A549 (cell line): ENCODE measurements around the gene SYTL3. TPM values are rescaled to one million over a fixed set of nuclear protein-coding genes. Genes with fewer than 3 reads are reported as not detected.
"Not testable (repeated sequence)": the region's sequence is repeated elsewhere in the genome, so short reads cannot be mapped to it uniquely, and the experiment has no call there.

ENCODE experiments used
- ATAC-seq, 2 experiments: fragments of 200-7000 bp in 1 of 2; fragments of >200 bp in 1 of 2; cut with Nextera tagmentation in 1 of 2; cut with Tn5 transposase in 1 of 2; 3 replicates each; pipeline versions ENCODE4 v1.8.0 to v1.9.1; 2018 to 2020; ENCODE audit warnings: mild to moderate bottlenecking in 1 of 2, moderate library complexity in 1 of 2
- CTCF ChIA-PET: fragments of 300-600 bp; sonication (Branson Sonifier 250); formaldehyde crosslinking; extraction: SDS; loops from one replicate; lab custom pipeline; 2021; ENCODE audit warnings: antibody characterized with exemption, inconsistent platforms; lab: Yijun Ruan, JAX
- POLR2A ChIA-PET: fragments of 350-600 bp; formaldehyde crosslinking; extraction: SDS; loops from one replicate; lab custom pipeline; 2021; ENCODE audit warnings: antibody characterized with exemption, inconsistent platforms; lab: Yijun Ruan, JAX
- DNase-seq, 2 experiments: peaks; one replicate each; pipeline versions ENCODE4 v3.0.0 to v3.0.0-alpha.2; 2011 to 2016; ENCODE audit warnings: low read depth in 1 of 2, low spot score in 1 of 2
- FAIRE-seq: peaks from 2 replicates; lab custom pipeline; 2011; peaks lifted over from hg19 to GRCh38; lab: Jason Lieb, UNC
- H3K27ac ChIP-seq, 2 experiments: fragments of >200 bp; sonication (Bioruptor Twin); formaldehyde crosslinking; 3 replicates each; pipeline ENCODE4 v1.5.1; 2016 to 2017
- H3K4me1 ChIP-seq: fragments of >200 bp; sonication (Bioruptor Twin); formaldehyde crosslinking; 3 replicates; pipeline ENCODE4 v1.6.1; 2016
- H3K4me2 ChIP-seq: fragments of >200 bp; sonication (Bioruptor Twin); formaldehyde crosslinking; 3 replicates; pipeline ENCODE4 v1.6.1; 2016
- H3K4me3 ChIP-seq: fragments of >200 bp; sonication (Bioruptor Twin); formaldehyde crosslinking; 3 replicates; pipeline ENCODE4 v1.5.1; 2016
- H3K9me3 ChIP-seq: fragments of >200 bp; sonication (Bioruptor Twin); formaldehyde crosslinking; 3 replicates; pipeline ENCODE4 v1.6.1; 2016
- CBX2 ChIP-seq: fragments of 200-600 bp; sonication (generic); IDR thresholded peaks from 2 replicates; pipeline ENCODE4 v1.6.1; 2016; ENCODE audit warnings: low read depth, mild to moderate bottlenecking, borderline replicate concordance
- CBX8 ChIP-seq: fragments of 200-600 bp; sonication (generic); IDR thresholded peaks from 2 replicates; pipeline ENCODE4 v1.6.1; 2016
- CEBPB ChIP-seq, 2 experiments: fragments of >200 bp in 1 of 2; sonication (Bioruptor Twin) in 1 of 2; formaldehyde crosslinking in 1 of 2; IDR thresholded peaks; 2 replicates each; pipeline ENCODE4 v1.6.1; 2012 to 2016
- CHD2 ChIP-seq: fragments of 150-350 bp; IDR thresholded peaks from 2 replicates; pipeline ENCODE4 v1.6.1; 2014; ENCODE audit warnings: low read length; ENCODE audit not compliant: partially characterized antibody
- EHF ChIP-seq: fragments of 250-450 bp; sonication (Bioruptor Pico); IDR thresholded peaks from 2 replicates; pipeline ENCODE4 v1.5.0; 2020; ENCODE audit warnings: mild to moderate bottlenecking
- EHMT2 ChIP-seq: fragments of 200-600 bp; sonication (generic); IDR thresholded peaks from 2 replicates; pipeline ENCODE4 v1.6.1; 2016; ENCODE audit warnings: antibody characterized with exemption, low read depth, mild to moderate bottlenecking, moderate library complexity
- ESRRA ChIP-seq: fragments of 150-350 bp; IDR thresholded peaks from 2 replicates; pipeline ENCODE4 v1.6.1; 2014; ENCODE audit warnings: mild to moderate bottlenecking, low read length, borderline replicate concordance
- FOSL2 ChIP-seq, 2 experiments: fragments of 450-650 bp in 1 of 2; fragments of >200 bp in 1 of 2; sonication (Bioruptor Twin) in 1 of 2; formaldehyde crosslinking; IDR thresholded peaks; 2 replicates each; pipeline versions ENCODE4 v1.5.0 to v1.6.1; 2016 to 2020; ENCODE audit warnings: mild to moderate bottlenecking in 1 of 2, moderate library complexity in 1 of 2
- HEYL ChIP-seq: fragments of 250-450 bp; sonication (Bioruptor Pico); IDR thresholded peaks from 2 replicates; pipeline ENCODE4 v1.8.0; 2021; ENCODE audit warnings: mild to moderate bottlenecking, moderate library complexity
- JUN ChIP-seq, 2 experiments: fragments of >200 bp; sonication (Bioruptor Twin); formaldehyde crosslinking; IDR thresholded peaks; 2 replicates in 1 of 2; 3 replicates in 1 of 2; pipeline ENCODE4 v1.6.1; 2016 to 2017
- JUNB ChIP-seq: fragments of >200 bp; sonication (Bioruptor Twin); formaldehyde crosslinking; IDR thresholded peaks from 2 replicates; pipeline ENCODE4 v1.6.1; 2016
- MAFK ChIP-seq: fragments of 450-650 bp; IDR thresholded peaks from 2 replicates; pipeline ENCODE4 v1.6.1; 2014; ENCODE audit not compliant: partially characterized antibody
- MAZ ChIP-seq: fragments of 150-350 bp; IDR thresholded peaks from 2 replicates; pipeline ENCODE4 v1.6.1; 2014; ENCODE audit warnings: antibody characterized with exemption, low read depth, low read length, borderline replicate concordance
- NFE2L2 ChIP-seq: fragments of 150-350 bp; conservative IDR thresholded peaks from 2 replicates; pipeline ENCODE4 v1.6.1; 2014; ENCODE audit warnings: low read length
- RAD21 ChIP-seq, 2 experiments: fragments of >200 bp in 1 of 2; sonication (Bioruptor Twin) in 1 of 2; formaldehyde crosslinking in 1 of 2; IDR thresholded peaks in 1 of 2; conservative IDR thresholded peaks in 1 of 2; 2 replicates in 1 of 2; 3 replicates in 1 of 2; pipeline ENCODE4 v1.6.1; 2012 to 2018; ENCODE audit warnings: inconsistent platforms in 1 of 2
- RFX5 ChIP-seq: fragments of 450-650 bp; IDR thresholded peaks from 2 replicates; pipeline ENCODE4 v1.7.1; 2014; ENCODE audit warnings: antibody characterized with exemption, mild to moderate bottlenecking, moderate library complexity
- SMC3 ChIP-seq: fragments of >200 bp; sonication (Bioruptor Twin); formaldehyde crosslinking; IDR thresholded peaks from 3 replicates; pipeline ENCODE4 v1.6.1; 2018; ENCODE audit warnings: inconsistent platforms
- WGBS: methylation state at CpG from one replicate; pipeline ENCODE4 v1.1.6; 2017; ENCODE audit errors: missing lambda C conversion rate; 5-methylcytosine and 5-hydroxymethylcytosine counted together
- polyA plus RNA-seq, 4 experiments: library from polyadenylated mRNA; depleted of rRNA in 3 of 4; stranded (reverse); fragments of >200 nt; fragmentation: RNase III in 1 of 4; extraction: RNeasy Plus Mini Kit Qiagen cat#74134 plus additional on column Dnase treatment in 1 of 4; gene quantifications; 2 replicates in 3 of 4; 3 replicates in 1 of 4; pipeline ENCODE4 v1.2.3, GENCODE V29; 2011 to 2017
- TF ChIP-seq, protein P1 (sequence below): fragments of 450-650 bp; IDR thresholded peaks from 2 replicates; pipeline ENCODE4 v1.6.1; 2014; ENCODE audit warnings: antibody characterized with exemption
- TF ChIP-seq, protein P2 (sequence below): fragments of >200 bp; sonication (Bioruptor Twin); formaldehyde crosslinking; IDR thresholded peaks from 3 replicates; pipeline ENCODE4 v1.5.1; 2016
- TF ChIP-seq, protein P3 (sequence below): IDR thresholded peaks from 2 replicates; pipeline ENCODE4 v1.6.1; 2012; ENCODE audit warnings: low read depth, borderline replicate concordance
- TF ChIP-seq, protein P4 (sequence below): fragments of 250-450 bp; sonication (Bioruptor Pico); IDR thresholded peaks from 2 replicates; pipeline ENCODE4 v1.5.0; 2020; ENCODE audit warnings: low read depth, mild to moderate bottlenecking, moderate library complexity
- TF ChIP-seq, protein P5 (sequence below): fragments of >200 bp; sonication (Bioruptor Twin); formaldehyde crosslinking; IDR thresholded peaks from 3 replicates; pipeline ENCODE4 v1.6.1; 2016
- TF ChIP-seq, protein P6 (sequence below): fragments of 200-600 bp; sonication (generic); IDR thresholded peaks from 2 replicates; pipeline ENCODE4 v1.6.1; 2016; ENCODE audit warnings: antibody characterized with exemption, mild to moderate bottlenecking, moderate library complexity

SYTL3 gene
- polyA plus RNA-seq, 2 of the 4 experiments (the other 2 are of a cell fraction), result 0.63 to 0.89 TPM

DNA sequence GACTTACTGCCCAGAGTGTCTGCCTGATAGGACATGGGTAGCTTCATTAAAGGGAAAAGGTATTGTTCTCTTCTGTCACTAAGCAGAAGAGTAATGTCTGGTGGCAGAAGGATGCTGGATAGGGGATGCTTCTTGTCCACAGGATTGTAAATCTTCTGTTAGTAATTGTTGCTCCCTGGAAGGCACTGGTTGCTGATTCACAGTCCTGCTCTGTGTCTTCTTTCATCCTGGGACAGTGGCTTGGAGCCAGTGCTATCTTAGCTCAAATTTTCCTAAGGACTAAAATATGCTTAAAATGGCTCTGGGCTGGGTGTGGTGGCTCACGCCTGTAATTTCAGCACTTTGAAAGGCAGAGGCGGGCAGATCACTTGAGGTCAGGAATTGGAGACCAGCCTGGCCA, 48.0 kb downstream of the SYTL3 start:
- Histone ChIP-seq H3K4me3 (no peak overlapping the region), H3K27ac (no peak overlapping the region), H3K4me1 (no peaks in the 10 kb centered on the region), H3K9me3 (no peaks in the 10 kb centered on the region), H3K4me2 (no peak overlapping the region)
- FAIRE-seq (no peak), DNase-seq (no peak), ATAC-seq (no peak)
- POLR2A ChIA-PET, result interaction anchor here (0.7 kb wide), 1 partner anchor 309 kb away, joined by 10 read pairs; no protein-coding TSS in a partner anchor
- CTCF ChIA-PET, result interaction anchor here (0.7 to 1.6 kb wide), 5 partner anchors 21 to 484 kb away, joined by 3 to 6 read pairs (median 4); no protein-coding TSS in a partner anchor
- 93% methylated on average over 2 of the region's 2 CpGs for WGBS
- no peak for TF ChIP-seq NFE2L2
- no peak for TF ChIP-seq CEBPB (IDR thresholded peaks at IDR 0.05)
- no peak for TF ChIP-seq JUNB
- TF ChIP-seq CBX2, result no peak
- no peak for TF ChIP-seq RFX5
- TF ChIP-seq EHMT2, result no peak
- TF ChIP-seq, protein P1, sequence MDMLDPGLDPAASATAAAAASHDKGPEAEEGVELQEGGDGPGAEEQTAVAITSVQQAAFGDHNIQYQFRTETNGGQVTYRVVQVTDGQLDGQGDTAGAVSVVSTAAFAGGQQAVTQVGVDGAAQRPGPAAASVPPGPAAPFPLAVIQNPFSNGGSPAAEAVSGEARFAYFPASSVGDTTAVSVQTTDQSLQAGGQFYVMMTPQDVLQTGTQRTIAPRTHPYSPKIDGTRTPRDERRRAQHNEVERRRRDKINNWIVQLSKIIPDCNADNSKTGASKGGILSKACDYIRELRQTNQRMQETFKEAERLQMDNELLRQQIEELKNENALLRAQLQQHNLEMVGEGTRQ, result no peak
- TF ChIP-seq, protein P2, sequence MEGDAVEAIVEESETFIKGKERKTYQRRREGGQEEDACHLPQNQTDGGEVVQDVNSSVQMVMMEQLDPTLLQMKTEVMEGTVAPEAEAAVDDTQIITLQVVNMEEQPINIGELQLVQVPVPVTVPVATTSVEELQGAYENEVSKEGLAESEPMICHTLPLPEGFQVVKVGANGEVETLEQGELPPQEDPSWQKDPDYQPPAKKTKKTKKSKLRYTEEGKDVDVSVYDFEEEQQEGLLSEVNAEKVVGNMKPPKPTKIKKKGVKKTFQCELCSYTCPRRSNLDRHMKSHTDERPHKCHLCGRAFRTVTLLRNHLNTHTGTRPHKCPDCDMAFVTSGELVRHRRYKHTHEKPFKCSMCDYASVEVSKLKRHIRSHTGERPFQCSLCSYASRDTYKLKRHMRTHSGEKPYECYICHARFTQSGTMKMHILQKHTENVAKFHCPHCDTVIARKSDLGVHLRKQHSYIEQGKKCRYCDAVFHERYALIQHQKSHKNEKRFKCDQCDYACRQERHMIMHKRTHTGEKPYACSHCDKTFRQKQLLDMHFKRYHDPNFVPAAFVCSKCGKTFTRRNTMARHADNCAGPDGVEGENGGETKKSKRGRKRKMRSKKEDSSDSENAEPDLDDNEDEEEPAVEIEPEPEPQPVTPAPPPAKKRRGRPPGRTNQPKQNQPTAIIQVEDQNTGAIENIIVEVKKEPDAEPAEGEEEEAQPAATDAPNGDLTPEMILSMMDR, result no peak
- TF ChIP-seq HEYL (CRISPR knock-in tag), result no peak
- no peak for TF ChIP-seq RAD21 (conservative IDR thresholded peaks at IDR 0.05 in 1 of 2, IDR thresholded peaks at IDR 0.05 in 1 of 2)

DNA sequence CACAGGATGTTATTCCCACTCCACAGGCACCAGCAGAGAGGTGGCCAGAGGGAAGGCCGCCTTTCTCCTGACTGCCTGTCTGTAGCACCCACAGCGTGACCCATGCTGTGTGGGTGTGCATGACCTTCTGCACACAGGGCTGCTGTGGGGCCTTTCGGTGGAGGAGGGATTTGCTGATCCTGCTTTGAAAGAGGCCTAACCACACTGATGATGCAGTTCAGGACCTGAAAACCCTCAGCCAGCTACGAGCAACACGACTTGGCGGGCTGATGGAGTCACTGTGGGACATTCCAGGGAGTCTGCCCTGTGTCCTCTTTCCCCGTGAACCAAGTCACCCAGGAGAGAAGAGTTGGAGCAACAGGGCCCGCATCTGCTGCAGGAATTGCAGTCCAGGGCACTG, 49.1 kb downstream of the SYTL3 start:
- no peak overlapping the region for H3K27ac ChIP-seq
- ATAC-seq (no peak), DNase-seq (no peak), FAIRE-seq (no peak)
- H3K4me1 ChIP-seq, result peaks cover 3% of the 10 kb centered on the region; the same call in 1 of the 3 replicates
- no CpG with 5 or more reads among the region's 8 CpGs for WGBS
- H3K4me3 ChIP-seq, result no peak overlapping the region
- no peaks in the 10 kb centered on the region for H3K9me3 ChIP-seq
- ChIA-PET POLR2A (no interaction called here), CTCF (interaction anchor here (1.2 to 6.3 kb wide), 2 partner anchors 275 to 484 kb away, joined by 3 to 74 read pairs; no protein-coding TSS in a partner anchor)
- TF ChIP-seq, protein P3, sequence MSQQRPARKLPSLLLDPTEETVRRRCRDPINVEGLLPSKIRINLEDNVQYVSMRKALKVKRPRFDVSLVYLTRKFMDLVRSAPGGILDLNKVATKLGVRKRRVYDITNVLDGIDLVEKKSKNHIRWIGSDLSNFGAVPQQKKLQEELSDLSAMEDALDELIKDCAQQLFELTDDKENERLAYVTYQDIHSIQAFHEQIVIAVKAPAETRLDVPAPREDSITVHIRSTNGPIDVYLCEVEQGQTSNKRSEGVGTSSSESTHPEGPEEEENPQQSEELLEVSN, result no peak
- TF ChIP-seq, protein P4, sequence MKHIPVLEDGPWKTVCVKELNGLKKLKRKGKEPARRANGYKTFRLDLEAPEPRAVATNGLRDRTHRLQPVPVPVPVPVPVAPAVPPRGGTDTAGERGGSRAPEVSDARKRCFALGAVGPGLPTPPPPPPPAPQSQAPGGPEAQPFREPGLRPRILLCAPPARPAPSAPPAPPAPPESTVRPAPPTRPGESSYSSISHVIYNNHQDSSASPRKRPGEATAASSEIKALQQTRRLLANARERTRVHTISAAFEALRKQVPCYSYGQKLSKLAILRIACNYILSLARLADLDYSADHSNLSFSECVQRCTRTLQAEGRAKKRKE, result no peak
- TF ChIP-seq NFE2L2 (no peak), SMC3 (no peak), HEYL (CRISPR knock-in tag) (no peak), ESRRA (no peak), FOSL2 (IDR thresholded peaks at IDR 0.05) (no peak), FOSL2 (CRISPR knock-in tag; IDR thresholded peaks at IDR 0.05) (no peak), CHD2 (no peak), EHMT2 (no peak), RAD21 (conservative IDR thresholded peaks at IDR 0.05 in 1 of 2, IDR thresholded peaks at IDR 0.05 in 1 of 2) (no peak), MAFK (no peak), JUN (IDR thresholded peaks at IDR 0.05) (no peak), EHF (CRISPR knock-in tag) (no peak), CBX8 (no peak), MAZ (no peak), RFX5 (no peak), CEBPB (IDR thresholded peaks at IDR 0.05) (no peak)
- TF ChIP-seq, protein P5, sequence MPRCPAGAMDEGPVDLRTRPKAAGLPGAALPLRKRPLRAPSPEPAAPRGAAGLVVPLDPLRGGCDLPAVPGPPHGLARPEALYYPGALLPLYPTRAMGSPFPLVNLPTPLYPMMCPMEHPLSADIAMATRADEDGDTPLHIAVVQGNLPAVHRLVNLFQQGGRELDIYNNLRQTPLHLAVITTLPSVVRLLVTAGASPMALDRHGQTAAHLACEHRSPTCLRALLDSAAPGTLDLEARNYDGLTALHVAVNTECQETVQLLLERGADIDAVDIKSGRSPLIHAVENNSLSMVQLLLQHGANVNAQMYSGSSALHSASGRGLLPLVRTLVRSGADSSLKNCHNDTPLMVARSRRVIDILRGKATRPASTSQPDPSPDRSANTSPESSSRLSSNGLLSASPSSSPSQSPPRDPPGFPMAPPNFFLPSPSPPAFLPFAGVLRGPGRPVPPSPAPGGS, result no peak
- TF ChIP-seq, protein P1, result no peak
- TF ChIP-seq, protein P6, sequence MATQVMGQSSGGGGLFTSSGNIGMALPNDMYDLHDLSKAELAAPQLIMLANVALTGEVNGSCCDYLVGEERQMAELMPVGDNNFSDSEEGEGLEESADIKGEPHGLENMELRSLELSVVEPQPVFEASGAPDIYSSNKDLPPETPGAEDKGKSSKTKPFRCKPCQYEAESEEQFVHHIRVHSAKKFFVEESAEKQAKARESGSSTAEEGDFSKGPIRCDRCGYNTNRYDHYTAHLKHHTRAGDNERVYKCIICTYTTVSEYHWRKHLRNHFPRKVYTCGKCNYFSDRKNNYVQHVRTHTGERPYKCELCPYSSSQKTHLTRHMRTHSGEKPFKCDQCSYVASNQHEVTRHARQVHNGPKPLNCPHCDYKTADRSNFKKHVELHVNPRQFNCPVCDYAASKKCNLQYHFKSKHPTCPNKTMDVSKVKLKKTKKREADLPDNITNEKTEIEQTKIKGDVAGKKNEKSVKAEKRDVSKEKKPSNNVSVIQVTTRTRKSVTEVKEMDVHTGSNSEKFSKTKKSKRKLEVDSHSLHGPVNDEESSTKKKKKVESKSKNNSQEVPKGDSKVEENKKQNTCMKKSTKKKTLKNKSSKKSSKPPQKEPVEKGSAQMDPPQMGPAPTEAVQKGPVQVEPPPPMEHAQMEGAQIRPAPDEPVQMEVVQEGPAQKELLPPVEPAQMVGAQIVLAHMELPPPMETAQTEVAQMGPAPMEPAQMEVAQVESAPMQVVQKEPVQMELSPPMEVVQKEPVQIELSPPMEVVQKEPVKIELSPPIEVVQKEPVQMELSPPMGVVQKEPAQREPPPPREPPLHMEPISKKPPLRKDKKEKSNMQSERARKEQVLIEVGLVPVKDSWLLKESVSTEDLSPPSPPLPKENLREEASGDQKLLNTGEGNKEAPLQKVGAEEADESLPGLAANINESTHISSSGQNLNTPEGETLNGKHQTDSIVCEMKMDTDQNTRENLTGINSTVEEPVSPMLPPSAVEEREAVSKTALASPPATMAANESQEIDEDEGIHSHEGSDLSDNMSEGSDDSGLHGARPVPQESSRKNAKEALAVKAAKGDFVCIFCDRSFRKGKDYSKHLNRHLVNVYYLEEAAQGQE, result no peak
- H3K4me2 ChIP-seq, result no peak overlapping the region

DNA sequence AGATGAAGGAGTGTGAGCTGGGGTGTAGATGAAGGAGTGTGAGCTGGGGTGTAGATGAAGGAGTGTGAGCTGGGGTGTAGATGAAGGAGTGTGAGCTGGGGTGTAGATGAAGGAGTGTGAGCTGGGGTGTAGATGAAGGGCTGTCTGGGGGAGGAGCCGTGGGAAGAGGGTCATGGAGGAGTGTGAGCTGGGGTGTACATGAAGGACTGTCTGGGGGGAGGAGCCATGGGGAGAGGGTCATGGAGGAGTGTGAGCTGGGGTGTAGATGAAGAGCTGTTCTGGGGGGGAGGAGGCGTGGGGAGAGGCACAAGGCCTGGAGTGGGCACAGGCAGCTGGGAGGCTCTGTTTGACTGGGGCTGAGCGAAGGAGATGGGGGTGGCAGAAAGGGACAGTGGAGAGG, 51.4 kb downstream of the SYTL3 start:
- H3K4me3 ChIP-seq, POLR2A ChIA-PET, H3K27ac ChIP-seq, H3K4me2 ChIP-seq, DNase-seq, FAIRE-seq, ATAC-seq, H3K9me3 ChIP-seq: not testable (repeated sequence)
- peaks cover 19% of the 10 kb centered on the region; the same call in 2 of the 3 replicates for H3K4me1 ChIP-seq
- CTCF ChIA-PET, result interaction anchor here (1.5 to 6.3 kb wide), 3 partner anchors 10 to 278 kb away, joined by 3 to 74 read pairs (median 28); no protein-coding TSS in a partner anchor
- 80% methylated on average over 3 of the region's 3 CpGs for WGBS
